VCaP (cell line): ENCODE data around the gene CHI3L2.

Experiments
- H3K27ac ChIP-seq: fragments of 450-650 bp; 2 replicates; pipeline ENCODE4 v1.5.1; 2017
- TF ChIP-seq, protein P1 (sequence below): fragments of 450-650 bp; conservative IDR thresholded peaks from 2 replicates; pipeline ENCODE4 v1.5.1; 2017; ENCODE audit warnings: mild to moderate bottlenecking, moderate library complexity

CHI3L2 gene

DNA sequence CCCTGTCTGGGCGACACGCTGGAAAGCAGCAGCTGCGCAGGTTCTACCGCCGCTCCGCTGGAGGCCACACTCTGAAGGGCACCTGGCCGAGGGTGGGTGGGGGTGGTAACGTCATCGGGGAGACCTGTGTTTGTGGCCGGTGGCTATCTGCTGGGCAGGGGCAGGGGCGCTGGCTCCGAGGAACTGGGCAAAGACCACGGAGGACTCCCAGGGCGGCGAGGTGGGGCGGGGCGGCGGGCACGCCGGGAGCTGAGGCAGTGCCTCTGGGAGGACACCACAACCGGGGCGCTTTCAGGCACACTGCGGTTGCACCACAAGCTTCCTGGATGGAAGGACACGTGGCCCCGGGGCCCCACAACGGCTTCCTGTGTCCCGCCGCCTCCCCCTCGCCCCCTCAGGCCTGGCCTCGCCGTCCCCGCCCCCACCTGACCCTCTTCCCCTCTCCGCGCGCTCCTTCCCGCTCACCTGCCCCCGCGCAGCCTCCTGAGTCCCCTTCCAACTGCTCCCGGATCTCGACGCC is 23.8 kb upstream of the CHI3L2 start:
- TF ChIP-seq, protein P1, sequence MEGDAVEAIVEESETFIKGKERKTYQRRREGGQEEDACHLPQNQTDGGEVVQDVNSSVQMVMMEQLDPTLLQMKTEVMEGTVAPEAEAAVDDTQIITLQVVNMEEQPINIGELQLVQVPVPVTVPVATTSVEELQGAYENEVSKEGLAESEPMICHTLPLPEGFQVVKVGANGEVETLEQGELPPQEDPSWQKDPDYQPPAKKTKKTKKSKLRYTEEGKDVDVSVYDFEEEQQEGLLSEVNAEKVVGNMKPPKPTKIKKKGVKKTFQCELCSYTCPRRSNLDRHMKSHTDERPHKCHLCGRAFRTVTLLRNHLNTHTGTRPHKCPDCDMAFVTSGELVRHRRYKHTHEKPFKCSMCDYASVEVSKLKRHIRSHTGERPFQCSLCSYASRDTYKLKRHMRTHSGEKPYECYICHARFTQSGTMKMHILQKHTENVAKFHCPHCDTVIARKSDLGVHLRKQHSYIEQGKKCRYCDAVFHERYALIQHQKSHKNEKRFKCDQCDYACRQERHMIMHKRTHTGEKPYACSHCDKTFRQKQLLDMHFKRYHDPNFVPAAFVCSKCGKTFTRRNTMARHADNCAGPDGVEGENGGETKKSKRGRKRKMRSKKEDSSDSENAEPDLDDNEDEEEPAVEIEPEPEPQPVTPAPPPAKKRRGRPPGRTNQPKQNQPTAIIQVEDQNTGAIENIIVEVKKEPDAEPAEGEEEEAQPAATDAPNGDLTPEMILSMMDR = no peak
- H3K27ac ChIP-seq = peak overlapping the region; percentile 79

DNA sequence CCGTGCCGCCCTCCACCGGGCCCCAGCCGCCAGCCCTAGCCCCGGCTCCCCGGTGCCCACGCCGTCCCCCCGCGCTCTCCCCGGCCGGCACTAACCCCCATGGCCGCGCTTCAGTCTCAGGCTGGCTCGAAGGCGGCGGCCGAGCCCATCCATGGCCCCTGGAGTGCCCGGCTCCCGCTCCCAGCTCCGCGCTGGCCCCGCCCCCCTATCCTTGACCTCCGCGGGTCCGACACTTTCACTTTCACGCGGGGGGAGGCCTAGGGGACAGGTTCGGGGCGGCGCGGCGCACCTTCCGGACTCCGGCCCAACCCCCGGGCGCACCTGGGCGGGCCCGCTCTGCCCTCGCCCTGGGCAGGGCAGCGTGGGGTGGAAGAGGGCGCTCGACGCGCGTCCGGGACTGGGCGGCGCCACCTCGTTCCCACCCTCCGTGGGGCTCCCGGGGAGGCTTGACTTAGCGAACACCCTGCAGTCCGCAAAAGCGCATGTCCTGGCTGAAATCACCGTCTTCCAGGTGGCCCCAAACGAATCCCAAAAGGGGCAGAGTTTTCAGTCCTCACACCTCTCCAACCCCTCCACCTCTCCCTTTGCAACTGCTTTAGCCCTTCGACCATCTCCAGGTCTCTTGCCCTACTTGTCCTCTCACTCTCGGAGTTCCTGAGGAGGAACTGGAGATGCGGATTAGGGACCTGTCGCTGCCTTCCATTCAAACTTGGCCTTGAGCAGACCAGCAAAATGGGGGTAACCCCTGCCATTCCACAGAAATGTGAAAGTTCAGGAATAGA is 23.1 kb upstream of the CHI3L2 start:
- TF ChIP-seq, protein P1 = 0 out of 2 replicates have a peak, but pooled peaks have one; percentile 8
- peak overlapping the region; percentile 79 for H3K27ac ChIP-seq

DNA sequence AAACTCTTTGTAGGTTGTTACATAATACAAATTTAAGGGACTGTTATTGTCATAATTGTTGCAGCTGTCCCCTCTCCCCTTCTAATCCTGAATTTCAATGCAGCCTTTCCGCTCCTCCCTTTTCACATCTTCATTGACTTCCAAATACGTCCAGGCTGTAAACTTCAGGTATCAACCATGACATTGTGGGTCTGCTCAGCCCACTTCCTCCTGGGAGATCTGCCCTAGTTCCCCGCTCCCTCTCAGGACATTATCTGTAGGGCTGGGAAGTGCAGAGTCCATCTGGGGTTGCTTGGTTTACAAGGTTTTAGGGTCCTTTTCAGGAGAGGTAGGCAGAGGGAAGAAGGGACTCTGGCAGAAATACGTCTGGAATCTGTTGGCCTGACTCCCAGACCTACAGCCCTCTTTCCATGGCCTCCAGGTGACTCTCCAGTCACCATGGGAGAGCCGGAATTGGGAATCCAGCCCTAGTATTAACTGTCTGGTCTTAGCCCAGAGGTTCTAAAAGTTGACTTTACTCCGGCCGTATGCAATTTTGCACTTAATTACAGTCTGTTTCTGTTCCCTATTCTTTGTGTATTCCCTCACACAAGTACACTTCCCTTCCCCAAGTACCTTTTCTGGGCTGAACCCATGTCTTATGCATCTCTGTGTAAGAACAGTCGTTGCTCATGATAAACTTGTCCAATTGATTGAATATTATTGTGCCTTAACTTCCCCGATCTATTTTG is 22.4 kb upstream of the CHI3L2 start:
- peak overlapping the region; percentile 79; the same call in 1 of the 2 replicates for H3K27ac ChIP-seq
- TF ChIP-seq, protein P1 = no peak

DNA sequence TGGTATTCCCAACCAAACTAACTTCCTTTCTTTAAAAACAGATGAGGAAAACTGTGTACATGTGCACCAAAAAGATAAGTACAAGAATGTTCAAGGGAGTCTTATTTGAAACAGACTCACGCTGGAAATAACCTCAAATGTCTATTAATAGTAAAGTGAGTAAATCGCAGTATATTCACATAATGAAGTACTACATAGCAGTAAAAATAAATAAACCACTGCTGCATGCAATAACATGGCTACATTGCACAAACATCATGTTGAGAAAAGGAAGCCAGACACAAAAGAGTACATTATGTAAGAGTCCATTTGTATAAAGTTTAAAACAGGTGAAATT is 21.8 kb upstream of the CHI3L2 start:
- TF ChIP-seq, protein P1 = no peak
- no peak overlapping the region for H3K27ac ChIP-seq

DNA sequence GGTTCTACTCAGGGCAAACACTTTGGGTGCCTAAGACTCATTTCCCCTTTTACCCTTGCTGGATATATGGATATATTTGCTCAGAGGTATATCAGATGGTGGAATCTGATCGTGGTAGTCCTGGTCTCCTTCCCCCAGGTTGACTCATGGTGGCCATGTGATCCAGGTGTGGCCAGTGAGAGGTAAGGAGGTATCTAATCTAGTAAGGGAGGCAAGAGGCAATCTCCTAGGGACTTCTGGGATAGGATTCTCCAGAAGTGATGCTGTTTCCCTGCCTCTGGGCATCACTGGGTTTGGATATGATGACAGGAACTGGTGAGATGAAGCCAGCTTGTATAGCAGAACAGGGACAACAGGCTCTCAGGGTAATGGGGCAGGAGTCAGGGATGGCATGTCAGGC is 18.6 kb upstream of the CHI3L2 start:
- no peak overlapping the region for H3K27ac ChIP-seq

DNA sequence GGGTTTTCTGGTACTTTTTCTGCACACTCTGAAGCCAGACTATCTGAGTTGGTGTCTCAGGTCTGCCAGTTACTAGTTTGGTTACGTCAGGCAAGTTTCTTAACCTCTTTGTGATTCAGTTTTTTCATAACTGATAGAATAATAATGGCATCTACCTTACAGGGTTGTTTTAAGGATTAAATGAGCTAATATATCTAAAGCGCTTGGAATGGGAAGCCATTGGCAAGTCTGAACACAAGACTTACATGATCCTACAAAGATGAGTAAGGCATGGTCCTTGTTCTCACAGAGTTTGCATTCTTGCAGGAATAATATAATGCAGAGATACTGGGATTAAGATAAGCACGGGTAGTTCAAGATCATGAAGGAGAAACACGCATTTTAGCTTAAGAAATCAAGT is 17.9 kb upstream of the CHI3L2 start:
- H3K27ac ChIP-seq = no peak overlapping the region
- TF ChIP-seq, protein P1 = no peak

More for the DNA sequence above, 18.6 kb upstream of the CHI3L2 start:
- TF ChIP-seq, protein P1 = no peak

DNA sequence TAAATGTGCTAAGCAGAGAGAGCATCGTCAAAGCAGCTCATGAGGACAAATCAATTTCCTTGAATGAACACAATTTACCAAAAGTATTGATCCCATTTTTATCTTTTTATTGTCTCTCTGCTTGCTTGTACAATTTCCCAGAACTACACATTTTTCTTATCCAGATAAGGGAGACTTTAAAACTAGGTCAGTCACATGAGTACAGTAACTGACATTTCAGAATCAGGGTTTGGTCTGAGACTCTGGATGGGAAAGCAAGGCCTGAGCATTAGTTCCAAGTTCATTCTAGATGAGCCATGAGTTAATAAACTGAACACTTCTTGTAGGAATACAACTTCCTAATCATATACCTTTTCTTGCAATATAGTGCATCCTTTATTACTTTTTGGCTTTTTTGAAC is 15.6 kb upstream of the CHI3L2 start:
- H3K27ac ChIP-seq = no peak overlapping the region
- TF ChIP-seq, protein P1 = no peak
